Ishikawa (cell line): ENCODE measurements around the gene ATF7.

Experiments used
- CEBPB ChIP-seq: IDR thresholded peaks from 2 replicates; pipeline ENCODE4 v1.6.1; 2012
- CREB1 ChIP-seq: IDR thresholded peaks from 2 replicates; pipeline ENCODE4 v1.6.1; 2012; ENCODE audit warnings: low read depth
- NFIC ChIP-seq: IDR thresholded peaks from 2 replicates; pipeline ENCODE4 v1.6.1; 2012
- RAD21 ChIP-seq: IDR thresholded peaks from 2 replicates; pipeline ENCODE4 v1.6.1; 2012; ENCODE audit warnings: low read depth
- YY1 ChIP-seq: IDR thresholded peaks from 2 replicates; pipeline ENCODE4 v1.6.1; 2012; ENCODE audit warnings: low read depth
- TF ChIP-seq, protein P1 (sequence below): IDR thresholded peaks from 2 replicates; pipeline ENCODE4 v1.6.1; 2012; ENCODE audit warnings: low read depth, mild to moderate bottlenecking

DNA sequence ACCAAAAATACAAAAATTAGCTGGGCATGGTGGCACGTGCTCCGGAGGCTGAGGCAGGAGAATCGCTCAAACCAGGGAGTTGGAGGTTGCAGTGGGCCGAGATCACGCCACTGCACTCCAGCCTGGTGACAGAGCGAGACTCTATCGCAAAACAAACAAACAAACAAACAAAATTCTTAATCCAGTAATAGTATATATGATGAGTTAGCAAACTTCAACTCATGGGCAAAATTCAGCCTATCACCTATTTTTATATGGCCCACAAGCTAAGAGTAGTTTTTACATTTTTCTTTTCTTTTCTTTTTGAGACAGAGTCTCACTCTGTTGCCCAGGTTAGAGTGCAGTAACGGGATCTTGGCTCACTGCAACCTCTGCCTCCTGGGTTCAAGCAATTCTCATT, 14.9 kb downstream of the ATF7 start:
- TF ChIP-seq NFIC: no peak
- TF ChIP-seq, protein P1, sequence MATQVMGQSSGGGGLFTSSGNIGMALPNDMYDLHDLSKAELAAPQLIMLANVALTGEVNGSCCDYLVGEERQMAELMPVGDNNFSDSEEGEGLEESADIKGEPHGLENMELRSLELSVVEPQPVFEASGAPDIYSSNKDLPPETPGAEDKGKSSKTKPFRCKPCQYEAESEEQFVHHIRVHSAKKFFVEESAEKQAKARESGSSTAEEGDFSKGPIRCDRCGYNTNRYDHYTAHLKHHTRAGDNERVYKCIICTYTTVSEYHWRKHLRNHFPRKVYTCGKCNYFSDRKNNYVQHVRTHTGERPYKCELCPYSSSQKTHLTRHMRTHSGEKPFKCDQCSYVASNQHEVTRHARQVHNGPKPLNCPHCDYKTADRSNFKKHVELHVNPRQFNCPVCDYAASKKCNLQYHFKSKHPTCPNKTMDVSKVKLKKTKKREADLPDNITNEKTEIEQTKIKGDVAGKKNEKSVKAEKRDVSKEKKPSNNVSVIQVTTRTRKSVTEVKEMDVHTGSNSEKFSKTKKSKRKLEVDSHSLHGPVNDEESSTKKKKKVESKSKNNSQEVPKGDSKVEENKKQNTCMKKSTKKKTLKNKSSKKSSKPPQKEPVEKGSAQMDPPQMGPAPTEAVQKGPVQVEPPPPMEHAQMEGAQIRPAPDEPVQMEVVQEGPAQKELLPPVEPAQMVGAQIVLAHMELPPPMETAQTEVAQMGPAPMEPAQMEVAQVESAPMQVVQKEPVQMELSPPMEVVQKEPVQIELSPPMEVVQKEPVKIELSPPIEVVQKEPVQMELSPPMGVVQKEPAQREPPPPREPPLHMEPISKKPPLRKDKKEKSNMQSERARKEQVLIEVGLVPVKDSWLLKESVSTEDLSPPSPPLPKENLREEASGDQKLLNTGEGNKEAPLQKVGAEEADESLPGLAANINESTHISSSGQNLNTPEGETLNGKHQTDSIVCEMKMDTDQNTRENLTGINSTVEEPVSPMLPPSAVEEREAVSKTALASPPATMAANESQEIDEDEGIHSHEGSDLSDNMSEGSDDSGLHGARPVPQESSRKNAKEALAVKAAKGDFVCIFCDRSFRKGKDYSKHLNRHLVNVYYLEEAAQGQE: no peak
- no peak for TF ChIP-seq CEBPB
- TF ChIP-seq YY1: no peak
- TF ChIP-seq CREB1: no peak
- no peak for TF ChIP-seq RAD21
